HG03175 (cell line): Measurements from ENCODE around the gene OSER1.
"Not testable (repeated sequence)": the region's sequence is repeated elsewhere in the genome, so short reads cannot be mapped to it uniquely, and the experiment has no call there.

Experiments
- ATAC-seq: cut with Tn5 transposase; IDR thresholded peaks from one replicate; pipeline ENCODE4 v1.9.1; 2021; ENCODE audit warnings: mild to moderate bottlenecking, moderate library complexity; ENCODE audit not compliant: unreplicated experiment

OSER1 gene

DNA sequence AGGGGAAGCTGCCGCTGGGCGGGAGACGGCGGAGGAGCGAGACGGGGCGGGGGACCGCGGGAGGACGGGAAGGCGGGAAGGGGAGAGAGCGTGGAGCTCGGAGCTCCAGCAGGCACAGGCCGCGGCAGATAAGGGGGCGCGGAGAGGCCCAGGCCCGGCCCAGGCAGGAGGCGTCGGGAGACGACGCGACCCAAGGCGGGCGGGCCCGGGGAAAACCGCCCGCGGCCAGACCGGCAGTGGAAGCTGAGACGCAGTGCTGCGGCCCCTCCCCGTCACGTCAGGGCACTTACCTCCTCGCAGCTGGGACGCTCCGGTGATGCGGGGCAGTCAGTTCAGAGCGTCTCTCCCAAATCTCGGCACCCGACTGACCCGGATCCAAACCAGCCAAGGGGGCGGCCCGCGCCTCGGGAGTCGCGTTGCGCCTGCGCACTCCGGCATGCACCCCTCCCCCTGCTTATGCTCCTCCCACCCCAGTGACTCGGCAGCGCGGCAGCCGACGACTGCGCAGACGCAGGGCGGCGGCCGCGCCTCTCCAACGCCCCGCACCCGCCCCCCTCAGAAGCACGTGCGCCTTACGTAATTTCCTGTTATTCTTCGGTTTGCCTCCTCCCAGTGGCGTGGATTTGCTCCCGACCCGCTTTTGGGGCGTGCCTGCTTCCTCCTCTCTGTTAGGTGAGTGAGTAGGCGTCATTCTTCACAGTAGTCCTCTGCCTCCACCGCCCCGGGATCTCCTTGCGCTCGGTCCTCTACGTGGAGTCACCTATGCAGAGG, at the start of gene OSER1:
Gene OSER1, minus strand, starts transcription at position 366 of the 771 bp plus-strand sequence. CDS start 3,814 bp downstream, outside the sequence.
- peak; percentile 83 for ATAC-seq

- no peak for ATAC-seq
Measured at GRCh38 chr20:44258226-44258890, 47.8 kb upstream of the OSER1 start.

DNA sequence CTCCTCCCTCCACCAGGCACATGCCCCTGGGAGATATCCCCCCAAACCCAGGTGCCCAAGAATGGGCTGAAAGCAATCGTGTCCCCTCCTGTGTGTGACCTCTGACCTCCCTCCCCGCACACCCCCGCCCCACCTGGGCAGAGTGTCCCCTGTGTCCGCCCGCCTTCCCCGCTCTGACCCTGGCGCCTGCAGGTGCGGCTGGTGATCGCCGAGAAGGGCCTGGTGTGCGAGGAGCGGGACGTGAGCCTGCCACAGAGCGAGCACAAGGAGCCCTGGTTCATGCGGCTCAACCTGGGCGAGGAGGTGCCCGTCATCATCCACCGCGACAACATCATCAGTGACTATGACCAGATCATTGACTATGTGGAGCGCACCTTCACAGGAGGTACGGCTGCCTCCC, 46.4 kb upstream of the OSER1 start:
- ATAC-seq = no peak

DNA sequence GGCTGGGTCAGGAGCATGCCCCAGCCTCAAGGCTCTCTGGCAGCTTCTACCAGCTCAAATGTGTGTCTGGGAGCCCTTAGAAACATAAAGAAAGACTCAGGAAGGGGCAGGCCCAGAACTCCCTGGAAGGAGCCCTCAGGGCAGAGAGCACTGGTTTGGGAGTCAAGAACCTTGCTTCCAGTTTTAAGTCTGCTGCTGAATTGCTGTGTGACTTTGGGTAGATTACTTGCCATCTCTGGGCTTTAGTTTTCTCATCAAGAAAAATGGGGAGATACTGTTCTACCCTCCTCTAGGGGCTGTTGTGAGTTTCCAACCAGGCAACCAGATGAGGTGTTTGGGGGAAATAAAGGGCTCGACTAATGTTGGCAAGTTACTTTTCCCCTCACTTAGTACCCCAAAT, 45.4 kb upstream of the OSER1 start:
- ATAC-seq = no peak

- no peak for ATAC-seq
Measured at GRCh38 chr20:44254073-44254472, 43.5 kb upstream of the OSER1 start.

DNA sequence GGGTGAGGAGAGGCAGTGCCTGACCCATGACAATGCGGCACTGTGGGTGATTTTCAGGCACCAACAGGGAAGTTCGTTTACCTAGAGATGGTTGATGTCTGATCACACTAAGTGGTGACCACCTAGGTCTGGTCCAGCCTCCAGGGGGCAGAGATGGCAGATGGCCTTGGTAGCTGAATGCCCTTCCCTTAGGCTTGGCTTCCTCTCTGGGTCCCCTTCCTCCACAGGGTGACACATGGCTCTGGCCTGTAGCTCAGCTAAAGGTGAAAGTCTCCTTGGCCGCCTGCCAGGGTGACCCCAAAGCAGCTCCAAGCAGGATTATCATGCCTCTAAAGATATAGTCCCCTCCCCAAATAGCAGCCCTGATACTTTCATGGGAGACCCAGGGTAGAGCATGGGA, 43.0 kb upstream of the OSER1 start:
- no peak for ATAC-seq

- ATAC-seq = no peak
Measured at GRCh38 chr20:44251284-44251683, 40.7 kb upstream of the OSER1 start.

DNA sequence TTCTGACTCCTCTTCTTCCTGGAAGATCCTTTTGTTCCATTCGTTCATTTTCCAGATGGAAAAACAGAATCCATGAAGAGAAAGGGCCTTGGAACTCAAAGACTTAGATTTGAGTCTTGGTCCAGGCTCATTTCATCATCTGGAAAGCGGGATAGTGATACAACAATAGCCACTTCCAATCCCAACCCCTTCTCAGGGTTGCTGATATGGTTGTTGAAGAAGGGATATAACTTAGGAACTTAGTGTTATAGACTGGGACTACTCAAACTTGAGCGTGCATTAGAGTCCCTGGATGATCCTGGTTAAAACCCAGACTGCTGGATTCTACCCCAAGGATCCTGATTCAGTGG, 37.8 kb upstream of the OSER1 start:
- no peak for ATAC-seq

- no peak for ATAC-seq
Measured at GRCh38 chr20:44247586-44248409, 37.2 kb upstream of the OSER1 start.

- no peak for ATAC-seq
Measured at GRCh38 chr20:44247131-44247571, 36.6 kb upstream of the OSER1 start, which contains the start of gene GDAP1L1. Gene GDAP1L1, plus strand, starts transcription at chr20:44247308. Its CDS starts 27 bp downstream, at chr20:44247335.

- no peak for ATAC-seq
Measured at GRCh38 chr20:44245977-44246376, 35.4 kb upstream of the OSER1 start.

GRCh38 chr20:44241796-44242195, 31.2 kb upstream of the OSER1 start:
- ATAC-seq = no peak

DNA sequence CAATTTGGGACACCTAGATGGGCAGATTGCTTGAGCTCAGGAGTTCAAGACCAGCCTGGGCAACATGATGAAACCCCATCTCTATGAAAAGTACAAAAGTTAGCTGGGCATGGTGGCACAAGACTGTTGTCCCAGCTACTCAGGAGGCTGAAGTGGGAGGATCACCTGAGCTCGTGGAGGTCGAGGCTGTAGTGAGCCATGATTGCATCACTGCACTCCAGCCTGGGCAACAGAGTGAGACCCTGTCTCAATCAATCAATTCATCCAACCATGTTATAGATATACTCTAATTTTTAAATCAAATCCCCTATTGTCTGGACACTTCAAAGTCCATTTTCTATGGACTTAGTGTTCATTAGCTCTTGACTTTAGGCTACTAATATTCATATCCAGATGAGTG, 26.3 kb upstream of the OSER1 start:
- ATAC-seq = not testable (repeated sequence)

DNA sequence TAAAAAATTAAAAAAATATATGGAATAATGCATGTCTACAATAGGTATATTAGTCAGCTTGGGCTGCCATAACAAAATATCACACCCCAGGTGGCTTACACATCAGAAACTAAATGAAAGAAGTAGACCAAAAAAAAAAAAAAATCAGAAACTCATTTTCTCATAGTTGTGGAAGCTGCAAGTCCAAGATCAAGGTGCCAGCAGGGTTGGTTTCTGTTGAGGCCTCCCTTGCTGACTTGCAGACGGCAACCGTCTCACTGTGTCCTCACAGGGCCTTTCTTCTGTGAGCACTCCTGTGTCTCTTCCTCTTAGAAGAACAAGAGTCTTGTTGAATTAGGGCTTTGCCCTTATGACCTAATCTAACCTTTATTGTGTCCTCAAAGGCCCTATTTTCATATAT, 25.1 kb upstream of the OSER1 start:
- no peak for ATAC-seq

- ATAC-seq = no peak
Measured at GRCh38 chr20:44234566-44235317, 24.2 kb upstream of the OSER1 start.

DNA sequence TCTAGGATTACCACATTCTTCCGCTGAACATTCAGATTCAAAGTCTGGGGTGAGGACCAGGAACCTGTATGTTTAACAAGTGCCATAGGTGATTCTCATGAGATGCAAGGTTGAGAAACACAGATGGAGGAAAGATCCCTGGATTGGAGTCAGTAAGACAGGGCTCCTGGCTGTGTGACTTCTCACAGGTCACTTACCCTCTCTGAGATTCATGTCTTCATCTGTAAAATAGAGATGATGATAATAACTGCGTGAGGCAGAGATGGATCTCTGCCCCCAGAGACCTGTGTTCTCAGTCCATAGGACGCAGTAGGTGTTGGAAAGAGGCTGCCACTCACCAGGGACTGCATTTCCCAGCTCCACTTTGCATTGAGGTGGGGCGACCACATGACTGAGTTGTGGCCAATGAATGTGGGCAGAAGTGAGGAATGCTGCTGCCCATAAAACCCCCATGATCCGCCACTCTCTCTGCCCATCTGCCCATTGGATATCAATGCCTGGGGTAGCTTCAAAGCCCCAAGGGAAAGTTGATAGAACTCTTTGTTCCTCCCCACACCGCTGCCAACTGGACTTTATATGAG, 23.0 kb upstream of the OSER1 start:
- no peak for ATAC-seq

DNA sequence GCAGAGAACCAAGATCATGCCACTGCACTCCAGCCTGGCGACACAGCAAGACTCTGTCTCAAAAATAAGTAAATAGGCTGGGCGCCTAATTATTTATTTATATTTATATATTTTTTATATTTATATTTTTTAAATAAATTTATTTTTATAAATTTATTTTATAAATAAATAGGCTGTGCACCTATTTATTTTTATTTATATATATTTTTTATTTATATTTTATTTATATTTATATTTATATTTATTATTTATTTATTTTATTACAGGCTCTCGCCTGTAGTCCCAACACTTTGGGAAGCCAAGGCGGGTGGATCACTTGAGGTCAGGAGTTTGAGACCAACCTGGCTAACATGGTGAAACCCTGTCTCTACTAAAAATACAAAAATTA, 21.9 kb upstream of the OSER1 start:
- not testable (repeated sequence) for ATAC-seq

DNA sequence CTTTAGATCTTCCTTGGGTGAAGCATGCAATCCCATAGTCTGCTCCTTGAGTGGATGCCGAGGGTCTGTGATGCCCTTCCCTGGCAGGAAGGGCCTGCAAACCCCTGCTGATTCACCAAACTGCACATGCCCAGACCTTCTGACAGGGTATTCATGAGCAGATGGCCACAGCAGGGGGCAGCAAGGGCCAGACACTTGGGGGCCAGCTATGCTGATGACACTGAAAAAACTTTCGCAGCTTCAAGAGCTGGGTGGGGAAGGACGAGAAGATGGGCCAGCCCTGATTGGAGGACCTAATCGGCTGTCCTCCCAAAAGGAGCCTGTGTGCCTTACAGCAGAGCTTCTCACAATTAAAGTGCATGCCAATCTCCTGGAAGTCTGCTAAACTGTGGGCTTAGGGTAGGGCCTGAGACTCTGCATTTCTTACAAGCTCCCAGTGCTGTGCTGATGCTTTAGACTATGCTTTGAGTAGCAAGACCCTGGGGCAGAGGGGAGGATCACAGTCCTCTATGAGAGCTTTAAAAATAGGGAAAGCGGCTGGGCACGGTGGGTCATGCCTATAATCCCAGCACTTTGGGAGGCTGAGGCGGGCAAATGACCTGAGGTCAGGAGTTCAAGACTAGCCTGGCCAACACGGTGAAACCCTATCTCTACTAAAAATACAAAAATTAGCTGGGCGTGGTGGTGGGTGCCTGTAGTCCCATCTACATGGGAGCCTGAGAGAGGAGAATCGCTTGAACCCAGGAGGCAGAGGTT, 21.3 kb upstream of the OSER1 start:
- no peak for ATAC-seq

DNA sequence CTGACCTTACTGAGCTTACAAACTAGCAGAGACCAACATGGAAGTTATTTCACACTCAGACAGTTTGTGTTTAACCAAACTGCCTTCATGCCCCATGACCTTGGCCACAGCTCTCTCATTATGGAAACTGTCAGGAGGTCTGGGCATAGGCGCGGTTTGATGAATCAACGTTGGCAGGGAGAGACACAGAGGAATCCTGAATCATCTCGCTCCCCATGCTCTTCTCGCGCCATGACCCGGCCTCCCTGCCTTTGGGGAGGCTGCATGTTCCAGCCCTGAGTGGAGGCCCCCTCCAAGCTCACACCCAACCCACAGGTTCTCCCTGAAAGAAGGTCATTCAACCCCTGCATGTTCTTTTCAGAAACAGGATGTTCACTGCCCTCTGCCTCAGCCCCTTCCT, 20.6 kb upstream of the OSER1 start:
- no peak for ATAC-seq
